Upper lobe of right lung (tissue), 1 donor: ENCODE measurements around the gene ITPRID2. TPM values are rescaled to one million over a fixed set of nuclear protein-coding genes. Genes with fewer than 3 reads are reported as not detected.

ENCODE experiments used
- ATAC-seq: fragments of 200-7000 bp; cut with Tn5 transposase; one replicate; pipeline ENCODE4 v1.9.1; 2020; ENCODE audit warnings: mild to moderate bottlenecking, moderate library complexity
- DNase-seq: peaks from one replicate; pipeline ENCODE4 v3.0.0-alpha.2; 2020
- H3K27ac ChIP-seq: fragments of 200-600 bp; one replicate; pipeline ENCODE4 v1.8.0; 2022
- H3K27me3 ChIP-seq: fragments of 200-600 bp; one replicate; pipeline ENCODE4 v1.8.0; 2022; ENCODE audit warnings: mild to moderate bottlenecking
- H3K36me3 ChIP-seq: fragments of 200-600 bp; one replicate; pipeline ENCODE4 v1.8.0; 2022
- H3K4me1 ChIP-seq: fragments of 200-600 bp; one replicate; pipeline ENCODE4 v1.8.0; 2022
- H3K4me3 ChIP-seq: fragments of 200-600 bp; one replicate; pipeline ENCODE4 v1.8.0; 2022; ENCODE audit warnings: mild to moderate bottlenecking
- H3K9me3 ChIP-seq: fragments of 200-600 bp; one replicate; pipeline ENCODE4 v1.8.0; 2022
- intact Hi-C: fragments of 100-400 bp; cut with DNase I; formaldehyde crosslinking; loops from one replicate; pipeline ENCODE4 v1.11.0; 2022
- total RNA-seq: library from RNA; stranded (reverse); fragmentation: NEBNext Ultra II Directional; extraction: Animal tissue kit (Norgen Biotek cat#: 25700); gene quantifications from one replicate; pipeline ENCODE4 v1.2.1, GENCODE V29; 2021
- TF ChIP-seq, protein P1 (sequence below): fragments of 200-600 bp; IDR thresholded peaks from one replicate; pipeline ENCODE4 v1.8.0; 2022; ENCODE audit warnings: antibody characterized with exemption
- donor health status: DM: no; HTN: yes; CAD: no; lungs with severe emphysema.

Gene ITPRID2
- total RNA-seq, 1 donor from 2014 or later, result 242 TPM

DNA sequence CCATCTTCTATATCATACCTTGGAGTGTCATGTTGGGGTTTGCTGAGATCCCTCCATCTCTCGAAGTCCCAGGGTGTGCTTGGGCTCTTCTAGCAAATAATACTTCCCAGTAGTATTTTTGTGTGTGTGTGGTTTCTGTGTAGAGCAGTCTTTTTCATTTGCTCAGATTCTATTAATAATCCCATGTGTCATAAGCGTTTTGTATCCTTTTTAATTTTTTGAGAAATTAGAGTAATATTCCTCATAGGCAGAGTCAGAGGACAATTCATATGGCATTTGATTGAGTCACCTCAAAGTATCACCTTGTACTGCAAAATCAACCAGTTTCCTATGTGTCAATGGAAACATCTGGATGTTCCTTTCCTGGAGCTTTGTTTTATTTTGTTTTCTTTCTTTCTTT lies 56.7 kb downstream of the ITPRID2 start:
- DNase-seq, result no peak
- H3K36me3 ChIP-seq, result no peaks in the 10 kb centered on the region
- H3K27ac ChIP-seq, result no peak overlapping the region
- no peak for ATAC-seq
- TF ChIP-seq, protein P1, sequence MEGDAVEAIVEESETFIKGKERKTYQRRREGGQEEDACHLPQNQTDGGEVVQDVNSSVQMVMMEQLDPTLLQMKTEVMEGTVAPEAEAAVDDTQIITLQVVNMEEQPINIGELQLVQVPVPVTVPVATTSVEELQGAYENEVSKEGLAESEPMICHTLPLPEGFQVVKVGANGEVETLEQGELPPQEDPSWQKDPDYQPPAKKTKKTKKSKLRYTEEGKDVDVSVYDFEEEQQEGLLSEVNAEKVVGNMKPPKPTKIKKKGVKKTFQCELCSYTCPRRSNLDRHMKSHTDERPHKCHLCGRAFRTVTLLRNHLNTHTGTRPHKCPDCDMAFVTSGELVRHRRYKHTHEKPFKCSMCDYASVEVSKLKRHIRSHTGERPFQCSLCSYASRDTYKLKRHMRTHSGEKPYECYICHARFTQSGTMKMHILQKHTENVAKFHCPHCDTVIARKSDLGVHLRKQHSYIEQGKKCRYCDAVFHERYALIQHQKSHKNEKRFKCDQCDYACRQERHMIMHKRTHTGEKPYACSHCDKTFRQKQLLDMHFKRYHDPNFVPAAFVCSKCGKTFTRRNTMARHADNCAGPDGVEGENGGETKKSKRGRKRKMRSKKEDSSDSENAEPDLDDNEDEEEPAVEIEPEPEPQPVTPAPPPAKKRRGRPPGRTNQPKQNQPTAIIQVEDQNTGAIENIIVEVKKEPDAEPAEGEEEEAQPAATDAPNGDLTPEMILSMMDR, result no peak
- H3K9me3 ChIP-seq, result no peaks in the 10 kb centered on the region
- intact Hi-C loops, result no loop called here
- no peak overlapping the region for H3K4me3 ChIP-seq
- H3K27me3 ChIP-seq, result no peaks in the 10 kb centered on the region
- H3K4me1 ChIP-seq, result no peaks in the 10 kb centered on the region

DNA sequence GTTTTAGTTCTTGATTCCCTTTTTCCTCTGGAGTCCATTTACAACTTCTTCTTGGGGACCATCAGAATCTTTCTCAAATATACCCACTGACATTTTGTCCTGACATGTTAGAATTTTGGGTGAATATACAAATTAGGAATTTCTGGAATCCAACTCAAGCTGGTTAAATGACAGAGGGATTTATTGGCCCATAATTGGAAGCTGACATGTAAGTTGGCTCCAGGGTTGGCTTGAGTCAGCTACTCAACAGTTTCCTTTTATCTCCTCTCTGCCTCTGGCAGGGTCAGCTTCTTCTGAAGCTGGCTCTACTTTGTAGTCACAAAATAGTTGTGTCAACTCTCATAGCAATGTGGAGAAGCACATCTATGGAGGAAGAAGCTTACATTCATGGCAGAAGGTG lies 57.5 kb downstream of the ITPRID2 start:
- no peak for ATAC-seq
- intact Hi-C loops, result no loop called here

DNA sequence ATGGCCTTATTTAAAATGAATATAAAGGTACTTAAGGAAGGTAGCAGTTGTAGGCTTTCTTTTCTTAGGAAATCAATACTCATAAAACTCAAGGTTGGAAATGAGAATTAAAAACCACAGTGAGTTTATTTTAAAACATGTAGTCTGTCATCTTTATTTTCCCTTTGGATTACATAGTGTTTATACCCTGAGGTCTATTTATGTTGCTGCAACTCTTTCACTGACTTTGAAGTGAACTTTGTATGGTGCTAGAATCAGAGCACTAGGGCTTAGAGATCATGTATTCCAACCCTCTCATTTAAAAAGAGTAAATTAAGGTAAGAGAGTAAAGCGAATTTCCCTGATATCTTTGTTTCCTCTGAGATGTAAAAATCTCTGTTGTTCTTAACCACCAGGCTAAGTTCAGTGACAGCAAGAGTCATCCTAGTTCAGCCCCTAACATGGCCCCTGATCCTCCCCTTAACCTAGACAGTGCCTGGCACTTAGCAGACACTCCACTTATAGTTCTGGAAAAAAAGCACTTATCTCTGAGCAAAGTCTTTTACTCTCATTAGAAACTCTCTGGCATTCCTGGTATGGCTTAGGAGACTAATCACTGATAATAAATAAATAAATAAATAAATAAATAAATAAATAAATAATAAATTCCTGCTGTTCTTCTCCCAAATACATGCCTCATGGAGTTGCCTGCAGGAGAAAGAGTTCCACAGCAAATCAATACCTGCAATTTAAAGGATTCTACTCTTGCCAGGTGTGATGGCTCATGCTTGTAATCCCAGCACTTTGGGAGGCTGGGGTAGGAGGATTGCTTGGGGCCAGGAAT lies 61.1 kb downstream of the ITPRID2 start:
- Histone ChIP-seq H3K4me3 (no peak overlapping the region), H3K27me3 (no peaks in the 10 kb centered on the region), H3K36me3 (no peaks in the 10 kb centered on the region), H3K27ac (no peak overlapping the region), H3K9me3 (no peaks in the 10 kb centered on the region), H3K4me1 (peaks cover 4% of the 10 kb centered on the region)
- ATAC-seq, result no peak
- no peak for DNase-seq
- intact Hi-C loops, result no loop called here
- TF ChIP-seq, protein P1, result no peak

More for the DNA sequence above, 57.5 kb downstream of the ITPRID2 start:
- Histone ChIP-seq H3K4me3 (no peak overlapping the region), H3K9me3 (no peaks in the 10 kb centered on the region), H3K27me3 (no peaks in the 10 kb centered on the region), H3K27ac (no peak overlapping the region), H3K36me3 (no peaks in the 10 kb centered on the region), H3K4me1 (no peaks in the 10 kb centered on the region)
- TF ChIP-seq, protein P1, result no peak
- DNase-seq, result no peak

DNA sequence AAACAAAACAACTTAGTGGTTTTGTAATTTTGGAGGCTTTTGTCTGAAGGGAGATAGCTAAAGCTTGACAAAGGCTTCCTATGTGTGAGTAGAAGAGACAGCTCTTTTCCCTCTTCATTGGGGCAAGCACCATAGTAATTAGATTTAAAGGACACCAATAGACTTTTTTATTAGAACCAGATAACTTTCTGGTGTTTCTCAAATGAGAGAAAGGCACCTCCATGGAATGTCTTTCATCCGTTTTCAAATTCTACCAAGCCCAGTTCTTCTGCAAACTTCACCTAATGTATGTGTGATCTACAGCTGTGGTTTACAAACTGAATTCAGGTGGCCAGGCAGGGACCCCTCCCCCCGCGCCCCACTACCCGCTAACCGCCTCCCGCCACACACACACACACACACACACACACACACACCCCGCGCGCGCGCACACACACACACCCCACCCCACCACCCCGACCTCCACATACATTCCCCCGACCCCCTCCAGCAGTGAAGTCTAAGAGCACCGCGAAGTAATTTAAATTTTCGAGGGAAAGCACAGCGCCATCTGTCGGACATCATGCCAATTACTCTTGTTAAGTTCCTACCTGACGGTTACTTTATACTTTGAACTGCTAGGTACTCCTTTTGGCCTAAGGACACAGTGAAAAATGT lies 62.5 kb downstream of the ITPRID2 start:
- DNase-seq, result peak; percentile 63
- no peaks in the 10 kb centered on the region for H3K27me3 ChIP-seq
- H3K4me3 ChIP-seq, result no peak overlapping the region
- no peaks in the 10 kb centered on the region for H3K9me3 ChIP-seq
- no peak overlapping the region for H3K27ac ChIP-seq
- intact Hi-C loops, result no loop called here
- peak; percentile 94 for ATAC-seq
- H3K36me3 ChIP-seq, result no peaks in the 10 kb centered on the region
- peaks cover 4% of the 10 kb centered on the region for H3K4me1 ChIP-seq
- TF ChIP-seq, protein P1, result peak; percentile 60

DNA sequence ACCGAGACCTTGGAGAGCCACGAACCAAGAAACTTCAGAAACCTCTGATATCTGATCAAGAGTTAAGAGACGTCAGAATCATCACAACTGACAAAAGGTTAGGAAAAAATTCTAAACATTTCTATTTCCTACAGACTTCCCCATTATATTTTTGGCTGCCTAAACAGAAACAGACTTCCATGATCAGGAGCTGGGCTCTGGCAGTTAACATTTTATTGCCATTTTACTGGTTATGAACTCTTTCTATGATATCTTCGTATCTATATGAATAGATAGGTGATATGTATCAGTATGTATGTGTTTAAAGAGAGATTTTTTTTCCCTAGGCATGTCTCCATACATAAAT lies 63.0 kb downstream of the ITPRID2 start:
- H3K27ac ChIP-seq, result no peak overlapping the region

More for the DNA sequence above, 63.0 kb downstream of the ITPRID2 start:
- intact Hi-C loops, result no loop called here
- H3K27me3 ChIP-seq, result no peaks in the 10 kb centered on the region
- no peaks in the 10 kb centered on the region for H3K36me3 ChIP-seq
- peaks cover 4% of the 10 kb centered on the region for H3K4me1 ChIP-seq
- ATAC-seq (no peak), DNase-seq (no peak)
- H3K4me3 ChIP-seq, result no peak overlapping the region
- H3K9me3 ChIP-seq, result no peaks in the 10 kb centered on the region
- TF ChIP-seq, protein P1, result no peak
